ENCODE results near the gene R3HDM4.
"Not testable (repeated sequence)": the region's sequence is repeated elsewhere in the genome, so short reads cannot be mapped to it uniquely, and the experiment has no call there.

Gene R3HDM4

GRCh38 chr19:877992-878660 lies 34.9 kb downstream of the R3HDM4 start:
- DNase-seq (ENCODE audit: low read depth in 2 of 2) = not testable (repeated sequence)

- no peak for DNase-seq (ENCODE audit: low read depth in 2 of 2)
Measured at GRCh38 chr19:876780-877314, 36.2 kb downstream of the R3HDM4 start.

- no peak for DNase-seq (ENCODE audit: low read depth in 2 of 2)
Measured at GRCh38 chr19:876089-876488, 36.9 kb downstream of the R3HDM4 start.

GRCh38 chr19:875265-875879 lies 37.6 kb downstream of the R3HDM4 start:
- no peak for DNase-seq (ENCODE audit: low read depth in 2 of 2)

- no peak for DNase-seq (ENCODE audit: low read depth in 2 of 2)
Measured at GRCh38 chr19:873561-874041, 39.4 kb downstream of the R3HDM4 start.

- peak in 1 of 2 donors; percentile 49 for DNase-seq (ENCODE audit: low read depth in 2 of 2)
Measured at GRCh38 chr19:873084-873483, 39.9 kb downstream of the R3HDM4 start.

GRCh38 chr19:872266-872951 lies 40.6 kb downstream of the R3HDM4 start:
- DNase-seq (ENCODE audit: low read depth in 2 of 2) = peak in 1 of 2 donors; percentile 63

- no peak for DNase-seq (ENCODE audit: low read depth in 2 of 2)
Measured at GRCh38 chr19:871446-872265, 41.4 kb downstream of the R3HDM4 start.

GRCh38 chr19:870963-871401 lies 42.0 kb downstream of the R3HDM4 start:
- DNase-seq (ENCODE audit: low read depth in 2 of 2) = no peak

GRCh38 chr19:870314-870713 lies 42.7 kb downstream of the R3HDM4 start:
- no peak for DNase-seq (ENCODE audit: low read depth in 2 of 2)

GRCh38 chr19:869245-870177 lies 43.5 kb downstream of the R3HDM4 start:
- DNase-seq (ENCODE audit: low read depth in 2 of 2) = no peak

GRCh38 chr19:868458-869244 lies 44.4 kb downstream of the R3HDM4 start:
- DNase-seq (ENCODE audit: low read depth in 2 of 2) = no peak

- no peak for DNase-seq (ENCODE audit: low read depth in 2 of 2)
Measured at GRCh38 chr19:867855-868457, 45.1 kb downstream of the R3HDM4 start.

GRCh38 chr19:867301-867793 lies 45.7 kb downstream of the R3HDM4 start:
- no peak for DNase-seq (ENCODE audit: low read depth in 2 of 2)

GRCh38 chr19:866769-867300 lies 46.2 kb downstream of the R3HDM4 start:
- no peak for DNase-seq (ENCODE audit: low read depth in 2 of 2)

- DNase-seq (ENCODE audit: low read depth in 2 of 2) = no peak
Measured at GRCh38 chr19:863315-863620, 49.8 kb downstream of the R3HDM4 start.

- peak; percentile 37 to 64 for DNase-seq (ENCODE audit: low read depth in 2 of 2)
Measured at GRCh38 chr19:862581-863314, 50.3 kb downstream of the R3HDM4 start.
